Osteocyte (in vitro differentiated cells): Measurements from ENCODE around the gene CACNG1. TPM values are rescaled to one million over a fixed set of nuclear protein-coding genes. Genes with fewer than 3 reads are reported as not detected.

ENCODE experiments used
- DNase-seq: peaks from one replicate; pipeline ENCODE4 v3.0.0; 2021; ENCODE audit warnings: mixed read lengths; ENCODE audit not compliant: unreplicated experiment; ENCODE audit errors: extremely low spot score
- H3K27ac Mint-ChIP-seq: one replicate; pipeline ENCODE4 v1.8.0; 2021; ENCODE audit warnings: mild to moderate bottlenecking, mixed read lengths; ENCODE audit not compliant: unreplicated experiment
- H3K27me3 Mint-ChIP-seq: one replicate; pipeline ENCODE4 v1.8.0; 2021; ENCODE audit warnings: mixed read lengths; ENCODE audit not compliant: unreplicated experiment
- H3K36me3 Mint-ChIP-seq: one replicate; pipeline ENCODE4 v1.8.0; 2021; ENCODE audit warnings: mixed read lengths; ENCODE audit not compliant: unreplicated experiment
- H3K4me1 Mint-ChIP-seq: one replicate; pipeline ENCODE4 v1.8.0; 2021; ENCODE audit warnings: mixed read lengths; ENCODE audit not compliant: unreplicated experiment
- H3K4me3 Mint-ChIP-seq: one replicate; pipeline ENCODE4 v1.8.0; 2021; ENCODE audit warnings: mild to moderate bottlenecking, moderate library complexity, mixed read lengths; ENCODE audit not compliant: unreplicated experiment
- H3K9me3 Mint-ChIP-seq: one replicate; pipeline ENCODE4 v1.8.0; 2021; ENCODE audit warnings: mixed read lengths; ENCODE audit not compliant: unreplicated experiment
- CTCF ChIP-seq: fragments of 200-600 bp; sonication (generic); IDR thresholded peaks from 2 replicates; pipeline ENCODE4 v1.5.0; 2021; ENCODE audit warnings: antibody characterized with exemption, mild to moderate bottlenecking, moderate library complexity
- total RNA-seq: library from RNA; stranded (reverse); gene quantifications from 2 replicates; pipeline ENCODE4 v1.2.1, GENCODE V29; 2021

CACNG1 gene
- total RNA-seq, 1 donor from 2014 or later = not detected

- no peak for DNase-seq
- Mint-ChIP-seq H3K36me3 (peaks cover 17% of the 10 kb centered on the region), H3K4me3 (no peak overlapping the region), H3K27ac (no peak overlapping the region), H3K9me3 (no peaks in the 10 kb centered on the region), H3K4me1 (no peaks in the 10 kb centered on the region), H3K27me3 (no peaks in the 10 kb centered on the region)
- TF ChIP-seq CTCF = no peak
These were observed 25.3 kb downstream of the CACNG1 start for GRCh38 chr17:67069603-67070136.

DNA sequence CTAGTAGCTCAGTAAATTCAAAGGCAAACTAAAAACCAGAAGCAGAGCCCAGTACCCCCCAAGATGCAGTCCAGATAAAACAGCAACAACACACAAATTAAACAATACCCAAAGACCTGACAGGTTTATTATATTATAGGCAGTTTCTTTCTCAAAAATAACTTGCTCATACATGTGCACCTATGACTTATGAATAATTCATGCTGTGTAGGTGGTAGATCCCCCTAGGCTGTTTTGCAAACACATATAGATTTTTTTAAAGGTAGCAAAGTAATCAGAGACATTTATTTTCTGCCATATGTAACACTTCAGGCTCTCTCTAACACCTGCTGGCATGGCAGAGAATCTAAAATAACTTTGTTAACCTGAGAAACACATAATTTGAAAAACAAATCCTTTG lies 27.2 kb downstream of the CACNG1 start:
- no peak for DNase-seq
- H3K27me3 Mint-ChIP-seq = no peaks in the 10 kb centered on the region
- no peak overlapping the region for H3K27ac Mint-ChIP-seq
- H3K9me3 Mint-ChIP-seq = no peaks in the 10 kb centered on the region
- H3K36me3 Mint-ChIP-seq = peaks cover 24% of the 10 kb centered on the region
- TF ChIP-seq CTCF = no peak
- peaks cover 2% of the 10 kb centered on the region for H3K4me1 Mint-ChIP-seq
- H3K4me3 Mint-ChIP-seq = no peak overlapping the region

GRCh38 chr17:67072885-67073284 lies 28.5 kb downstream of the CACNG1 start:
- no peak for DNase-seq
- Mint-ChIP-seq H3K27ac (no peak overlapping the region), H3K27me3 (no peaks in the 10 kb centered on the region), H3K9me3 (no peaks in the 10 kb centered on the region), H3K4me3 (no peak overlapping the region), H3K4me1 (peaks cover 2% of the 10 kb centered on the region), H3K36me3 (peaks cover 28% of the 10 kb centered on the region)
- TF ChIP-seq CTCF = no peak

GRCh38 chr17:67074781-67075180 lies 30.4 kb downstream of the CACNG1 start:
- no peak overlapping the region for H3K4me3 Mint-ChIP-seq
- peaks cover 36% of the 10 kb centered on the region for H3K36me3 Mint-ChIP-seq
- H3K9me3 Mint-ChIP-seq = no peaks in the 10 kb centered on the region
- peaks cover 2% of the 10 kb centered on the region for H3K4me1 Mint-ChIP-seq
- no peak for DNase-seq
- no peak overlapping the region for H3K27ac Mint-ChIP-seq
- no peak for TF ChIP-seq CTCF
- no peaks in the 10 kb centered on the region for H3K27me3 Mint-ChIP-seq

DNA sequence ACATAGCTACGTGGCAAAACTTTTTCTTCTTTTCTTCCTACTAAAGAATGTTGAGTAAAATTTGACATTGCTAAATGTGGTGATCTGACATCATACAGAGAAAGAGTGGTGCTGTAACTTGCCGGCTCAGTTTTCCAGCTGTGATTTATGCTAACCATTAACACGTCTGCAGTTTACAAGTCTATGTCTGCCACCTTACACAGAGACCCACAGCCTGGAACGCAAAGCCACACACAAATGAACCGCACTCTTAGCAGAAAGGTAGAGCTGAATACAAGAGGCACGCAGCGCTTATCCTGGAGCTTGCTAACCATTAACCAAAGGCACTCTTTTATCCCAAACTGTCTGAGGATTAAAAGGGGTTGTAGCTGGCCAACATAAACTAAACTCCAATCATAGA lies 31.9 kb downstream of the CACNG1 start:
- Mint-ChIP-seq H3K36me3 (peaks cover 39% of the 10 kb centered on the region), H3K4me3 (no peak overlapping the region), H3K27ac (no peak overlapping the region), H3K4me1 (peaks cover 2% of the 10 kb centered on the region), H3K9me3 (no peaks in the 10 kb centered on the region), H3K27me3 (no peaks in the 10 kb centered on the region)
- no peak for TF ChIP-seq CTCF
- no peak for DNase-seq
